Caki2 (cell line): ENCODE measurements around the gene SLC6A19. TPM values are rescaled to one million over a fixed set of nuclear protein-coding genes. Genes with fewer than 3 reads are reported as not detected.

Source experiments
- DNase-seq: peaks from one replicate; pipeline ENCODE4 v3.0.0-alpha.2; 2015; ENCODE audit warnings: low read depth
- in situ Hi-C: cut with HindIII; loops from 2 replicates; pipeline ENCODE4 v1.10.0; 2016; ENCODE audit warnings: low sequenced_read_pairs, low pct_unique_long_range_greater_than_20kb, mixed read lengths
- total RNA-seq: library from RNA; depleted of rRNA; stranded (reverse); fragments of >200 nt; shearing (Covaris generic); gene quantifications from 2 replicates; pipeline ENCODE4 v1.2.3, GENCODE V29; 2014; ENCODE audit warnings: low replicate concordance

Gene SLC6A19
- total RNA-seq, 1 experiment from 2014 or later, result not detected

- in situ Hi-C loops, result no loop called here
- DNase-seq, result no peak
Measured at GRCh38 chr5:1202798-1203185, 1.4 kb downstream of the SLC6A19 start.

GRCh38 chr5:1203311-1203967, 2.0 kb downstream of the SLC6A19 start:
- no peak for DNase-seq
- in situ Hi-C loops, result no loop called here

GRCh38 chr5:1203968-1204692, 2.7 kb downstream of the SLC6A19 start:
- in situ Hi-C loops, result no loop called here
- no peak for DNase-seq

GRCh38 chr5:1204693-1205242, 3.4 kb downstream of the SLC6A19 start:
- in situ Hi-C loops, result no loop called here
- peak; percentile 13 for DNase-seq

GRCh38 chr5:1205255-1206180, 4.1 kb downstream of the SLC6A19 start:
- DNase-seq, result no peak
- in situ Hi-C loops, result no loop called here

- in situ Hi-C loops, result no loop called here
- DNase-seq, result no peak
Measured at GRCh38 chr5:1206521-1207412, 5.4 kb downstream of the SLC6A19 start.

- in situ Hi-C loops, result no loop called here
- no peak for DNase-seq
Measured at GRCh38 chr5:1207555-1207954, 6.2 kb downstream of the SLC6A19 start.

GRCh38 chr5:1208221-1208742, 6.9 kb downstream of the SLC6A19 start:
- no peak for DNase-seq
- in situ Hi-C loops, result no loop called here

- peak; percentile 32 for DNase-seq
- in situ Hi-C loops, result no loop called here
Measured at GRCh38 chr5:1208743-1209488, 7.5 kb downstream of the SLC6A19 start.

GRCh38 chr5:1209489-1209852, 8.1 kb downstream of the SLC6A19 start:
- no peak for DNase-seq
- in situ Hi-C loops, result no loop called here

GRCh38 chr5:1209896-1210776, 8.7 kb downstream of the SLC6A19 start:
- in situ Hi-C loops, result no loop called here
- no peak for DNase-seq

GRCh38 chr5:1210832-1211251, 9.4 kb downstream of the SLC6A19 start:
- no peak for DNase-seq
- in situ Hi-C loops, result no loop called here

- no peak for DNase-seq
- in situ Hi-C loops, result no loop called here
Measured at GRCh38 chr5:1211701-1212100, 10.3 kb downstream of the SLC6A19 start.

GRCh38 chr5:1212271-1212670, 10.9 kb downstream of the SLC6A19 start:
- no peak for DNase-seq
- in situ Hi-C loops, result no loop called here

- DNase-seq, result no peak
- in situ Hi-C loops, result no loop called here
Measured at GRCh38 chr5:1212881-1213280, 11.5 kb downstream of the SLC6A19 start.

GRCh38 chr5:1213508-1214162, 12.2 kb downstream of the SLC6A19 start:
- DNase-seq, result no peak
- in situ Hi-C loops, result no loop called here
